GM12875 (cell line): ENCODE results near the gene ZGPAT.

Experiments
- H3K4me3 ChIP-seq: one replicate; pipeline ENCODE4 v1.5.1; 2011; ENCODE audit warnings: low read depth, low read length, control low read depth
- CTCF ChIP-seq: IDR thresholded peaks from 2 replicates; pipeline ENCODE4 v1.5.1; 2011; ENCODE audit warnings: low read depth, mild to moderate bottlenecking, control low read depth, inconsistent platforms, low read length, moderate library complexity, borderline replicate concordance; ENCODE audit not compliant: insufficient read depth

ZGPAT gene

GRCh38 chr20:63662813-63663189 is 45.0 kb upstream of the ZGPAT start:
- H3K4me3 ChIP-seq: no peak overlapping the region
- no peak for TF ChIP-seq CTCF

- no peak overlapping the region for H3K4me3 ChIP-seq
- TF ChIP-seq CTCF: no peak
Observed at GRCh38 chr20:63663332-63664066, 44.3 kb upstream of the ZGPAT start.

GRCh38 chr20:63664143-63664851 is 43.5 kb upstream of the ZGPAT start:
- TF ChIP-seq CTCF: no peak
- no peak overlapping the region for H3K4me3 ChIP-seq

- no peak for TF ChIP-seq CTCF
- no peak overlapping the region for H3K4me3 ChIP-seq
Observed at GRCh38 chr20:63664861-63665594, 42.8 kb upstream of the ZGPAT start.

GRCh38 chr20:63665708-63666107 is 42.1 kb upstream of the ZGPAT start:
- no peak for TF ChIP-seq CTCF

GRCh38 chr20:63667858-63668257 is 40.0 kb upstream of the ZGPAT start:
- H3K4me3 ChIP-seq: no peak overlapping the region
- TF ChIP-seq CTCF: no peak

More at GRCh38 chr20:63665708-63666107, 42.1 kb upstream of the ZGPAT start:
- no peak overlapping the region for H3K4me3 ChIP-seq
